NOMO-1 treated with dmso at 0.1 percent for 144 hours (cell line): ENCODE results near the gene COX10.
"Not testable (repeated sequence)": the region's sequence is repeated elsewhere in the genome, so short reads cannot be mapped to it uniquely, and the experiment has no call there.

Source experiments
- DNase-seq: peaks from one replicate; lab custom pipeline; 2025; ENCODE audit not compliant: unreplicated experiment; lab: John Stamatoyannopoulos, UW

COX10 gene

DNA sequence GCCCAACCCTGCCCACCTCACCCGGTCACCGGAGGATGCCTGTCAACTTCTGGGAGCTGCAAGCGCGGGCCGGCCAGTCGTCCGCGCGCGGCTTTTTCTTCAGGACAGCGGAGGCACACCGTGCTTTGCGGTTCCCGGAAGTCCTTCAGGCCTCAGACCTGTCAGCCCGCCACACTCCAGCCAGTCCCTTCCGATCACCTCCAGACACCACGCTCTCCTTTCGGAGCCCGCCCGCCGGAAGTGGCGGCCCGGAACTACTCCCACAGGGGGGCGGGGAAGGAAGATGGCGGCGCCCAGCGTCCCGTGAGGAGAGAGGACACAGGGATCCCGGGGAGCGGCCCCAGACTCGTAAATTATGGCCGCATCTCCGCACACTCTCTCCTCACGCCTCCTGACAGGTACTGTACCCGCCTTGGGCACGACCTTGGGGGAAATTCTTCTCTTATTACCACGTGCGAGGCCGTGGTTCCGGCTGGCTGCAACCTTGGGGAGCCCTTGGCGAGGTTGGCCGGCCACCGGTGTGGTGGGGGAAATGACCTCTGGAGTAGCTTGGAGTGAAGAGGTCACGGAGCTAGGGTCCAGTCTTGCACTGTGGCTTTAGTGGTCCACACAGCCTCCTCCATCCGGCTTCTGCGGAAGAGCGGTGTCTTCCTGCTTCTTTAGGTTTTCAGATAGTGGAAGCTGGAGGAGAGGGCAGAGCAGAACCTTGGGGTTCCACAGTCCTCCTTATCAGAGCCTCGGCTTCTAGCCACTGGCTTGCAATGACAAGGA is at the start of gene COX10:
COX10 (plus strand) TSS at position 254 of the 771 bp plus-strand sequence; CDS start at position 356, 102 bp downstream.
- DNase-seq, result peak; percentile 96

- DNase-seq, result not testable (repeated sequence)
Measured at GRCh38 chr17:14021651-14022294, 47.5 kb upstream of the COX10 start.

- not testable (repeated sequence) for DNase-seq
Measured at GRCh38 chr17:14029755-14030154, 39.5 kb upstream of the COX10 start.

DNA sequence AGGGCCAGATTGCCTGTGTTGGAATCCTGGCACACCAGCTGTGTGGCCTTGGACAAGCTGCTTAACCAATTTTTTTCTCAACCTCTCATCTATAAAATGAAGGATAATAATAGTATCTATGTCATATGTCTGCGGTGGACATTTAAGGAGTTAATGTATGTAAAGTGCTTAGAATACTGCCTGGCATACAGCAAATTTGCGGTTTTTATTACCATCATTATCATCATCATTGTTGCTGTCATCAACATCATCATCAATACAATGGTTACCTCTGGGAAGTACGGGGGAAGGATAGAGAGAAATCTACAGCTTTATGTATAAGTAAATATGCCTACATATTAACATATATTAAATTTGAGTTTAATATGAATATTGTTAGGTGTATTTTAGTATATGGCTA is 37.1 kb upstream of the COX10 start:
- no peak for DNase-seq

- DNase-seq, result no peak
Measured at GRCh38 chr17:14033166-14033565, 36.1 kb upstream of the COX10 start.

DNA sequence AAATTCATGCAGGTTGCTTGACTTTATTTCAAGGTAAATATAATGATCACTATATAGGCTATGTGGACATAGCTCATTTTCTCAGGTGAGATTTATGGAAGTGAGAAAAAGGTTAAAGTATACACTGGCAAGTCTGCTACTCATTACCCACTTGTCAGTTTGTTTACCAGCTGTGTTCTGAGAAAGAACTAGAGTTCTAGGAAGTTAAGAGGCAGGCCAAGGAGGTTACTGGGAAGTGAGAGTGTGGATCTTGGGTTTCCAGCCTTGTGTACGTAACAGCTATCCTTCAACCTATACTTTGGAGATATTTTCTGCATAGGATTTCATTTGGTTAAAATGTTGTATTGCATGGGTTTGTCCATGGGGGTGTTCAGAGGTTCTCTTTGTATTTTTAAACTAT is 31.9 kb upstream of the COX10 start:
- DNase-seq, result no peak

DNA sequence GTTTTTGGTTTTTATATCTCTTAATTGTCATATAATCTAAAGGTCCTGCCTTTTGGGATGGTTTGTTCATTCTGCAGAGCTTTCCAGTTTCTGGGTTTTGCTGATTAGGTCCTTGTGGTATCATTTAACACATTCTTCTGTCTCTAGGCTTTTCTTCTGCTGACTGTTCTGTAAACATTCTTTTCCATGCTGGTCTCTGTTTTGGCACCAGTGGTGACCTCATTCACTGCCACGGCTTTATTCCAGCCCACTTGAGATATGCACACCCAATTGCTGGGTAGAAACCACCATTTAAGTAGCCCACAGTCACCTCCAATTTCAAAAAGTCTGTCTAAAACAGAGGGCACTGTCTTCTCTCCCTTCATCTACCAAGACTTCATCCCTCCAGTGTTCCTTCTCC is 31.1 kb upstream of the COX10 start:
- DNase-seq, result no peak

DNA sequence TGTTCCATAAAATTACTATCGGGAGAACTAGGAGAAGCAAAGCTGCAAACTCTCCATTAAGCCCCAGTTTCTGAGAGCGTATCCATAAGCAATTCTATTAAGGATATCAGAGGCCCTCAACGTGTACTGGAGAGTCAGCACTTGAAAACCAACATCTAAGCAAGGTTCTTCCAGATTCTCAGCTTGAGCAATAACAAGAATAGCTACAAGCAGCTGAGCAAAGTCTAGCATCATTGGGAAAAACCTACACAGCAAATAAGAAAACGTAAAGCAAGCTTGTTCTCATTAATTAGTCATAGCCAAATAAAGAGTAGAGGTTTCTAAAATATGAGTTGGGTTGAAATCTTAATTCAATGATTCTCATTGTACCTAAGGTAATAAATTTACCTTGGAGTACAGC is 26.9 kb upstream of the COX10 start:
- DNase-seq, result no peak

GRCh38 chr17:14044702-14045101 is 24.6 kb upstream of the COX10 start:
- DNase-seq, result no peak

DNA sequence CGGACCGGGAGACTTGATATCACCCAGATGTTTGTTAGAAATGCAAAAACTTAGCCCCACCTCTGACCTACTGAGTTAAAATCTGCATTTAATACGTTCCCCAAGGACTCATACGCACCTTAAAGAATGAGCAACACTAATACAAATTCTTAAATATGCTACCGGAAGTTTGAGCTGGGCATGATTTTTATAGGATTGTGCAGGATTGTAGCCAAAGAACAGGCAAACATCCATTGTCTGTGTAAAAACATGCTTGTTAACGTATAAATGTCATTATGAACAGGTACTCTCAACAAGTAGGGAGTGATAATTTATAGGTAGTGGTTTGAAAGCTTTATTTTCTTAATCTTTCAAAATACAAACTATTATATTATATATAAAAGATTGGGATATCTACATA is 22.3 kb upstream of the COX10 start:
- DNase-seq, result no peak

- no peak for DNase-seq
Measured at GRCh38 chr17:14047591-14047990, 21.7 kb upstream of the COX10 start.

DNA sequence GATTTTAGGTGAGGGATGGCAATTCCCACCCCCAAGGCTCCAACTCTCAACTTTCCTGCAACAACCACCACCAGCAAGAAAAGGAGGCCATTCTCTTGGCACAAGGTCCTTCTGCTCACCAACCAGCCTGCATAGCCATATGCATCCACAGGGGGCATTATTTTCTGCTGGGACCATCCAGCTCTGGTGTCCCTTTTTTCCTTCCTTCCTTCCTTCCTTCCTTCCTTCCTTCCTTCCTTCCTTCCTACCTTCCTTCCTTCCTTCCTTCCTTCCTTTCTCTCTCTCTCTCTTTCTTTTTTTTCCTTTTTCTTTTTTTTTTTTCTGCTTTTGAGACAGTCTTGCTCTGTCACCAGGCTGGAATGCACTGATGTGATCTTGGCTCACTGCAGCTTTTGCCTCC is 21.1 kb upstream of the COX10 start:
- no peak for DNase-seq

DNA sequence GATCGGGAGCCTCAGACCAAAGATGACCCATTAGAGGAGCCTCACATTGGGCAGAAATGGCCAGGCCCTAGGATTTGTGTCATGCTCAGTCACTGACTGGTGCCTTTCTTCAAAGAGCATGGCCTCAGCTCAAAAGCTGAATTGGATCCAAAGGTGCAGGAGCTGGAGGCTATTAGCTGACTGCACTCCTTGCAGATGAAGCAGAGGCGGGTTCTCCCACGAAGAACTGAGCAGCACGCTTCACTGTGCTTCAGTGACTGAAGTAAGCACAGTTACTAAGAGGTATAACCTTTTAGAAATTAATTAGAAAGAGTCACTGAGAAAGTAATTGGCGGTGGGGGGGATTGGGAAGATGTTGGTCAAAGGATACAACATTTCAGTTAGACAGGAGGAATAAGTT is 18.7 kb upstream of the COX10 start:
- no peak for DNase-seq

DNA sequence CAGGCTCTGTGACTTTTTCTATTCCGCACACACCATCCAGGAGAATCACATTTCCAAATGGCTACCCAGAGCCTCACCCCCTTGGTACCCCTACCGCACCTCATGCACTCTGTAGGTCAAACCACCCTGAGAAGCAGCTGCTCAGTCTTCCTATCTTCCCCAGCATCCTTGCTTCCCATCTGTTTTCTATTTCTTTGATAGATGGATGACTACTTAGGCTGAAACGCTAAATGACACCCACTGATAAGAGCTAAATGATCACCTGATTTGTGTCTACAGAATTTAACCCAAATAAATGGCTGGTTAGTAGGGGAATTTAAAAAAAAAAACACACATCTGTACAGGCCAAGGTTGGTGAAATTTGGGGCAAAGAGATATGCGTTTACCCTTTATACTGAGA is 17.6 kb upstream of the COX10 start:
- DNase-seq, result no peak

DNA sequence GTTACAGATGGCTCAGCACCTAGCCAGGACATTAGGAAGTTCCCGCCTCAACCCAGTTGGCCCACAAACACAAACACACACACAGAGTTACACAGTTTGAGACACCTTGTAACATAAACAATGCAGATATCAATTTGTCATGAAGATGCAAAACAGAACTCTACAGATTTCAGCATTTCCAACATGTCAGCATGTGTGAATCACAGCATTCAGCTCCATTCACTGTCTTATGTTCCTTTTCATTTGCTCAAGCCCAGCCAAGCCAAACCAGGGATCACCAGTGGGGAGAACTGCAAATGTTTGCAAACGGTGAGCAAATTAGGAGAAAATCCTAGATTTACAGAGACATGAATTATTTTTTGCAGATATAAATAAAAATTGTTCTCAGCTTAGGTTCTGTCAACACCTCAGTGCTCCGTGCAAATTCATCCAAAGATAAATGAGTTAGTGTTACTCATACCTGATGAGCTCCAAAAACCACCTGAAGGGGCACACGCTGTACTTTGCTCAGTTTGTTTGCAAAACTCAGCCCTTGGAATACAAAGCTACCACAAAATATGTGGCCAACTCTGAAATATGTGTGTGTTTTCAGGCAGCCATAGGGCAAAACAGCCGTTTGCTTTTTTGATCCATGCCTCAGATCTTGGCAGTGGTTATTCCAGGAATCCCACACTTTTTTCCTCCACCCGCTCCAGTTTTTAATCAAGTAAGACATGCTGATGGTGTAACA is 16.3 kb upstream of the COX10 start:
- DNase-seq, result no peak

DNA sequence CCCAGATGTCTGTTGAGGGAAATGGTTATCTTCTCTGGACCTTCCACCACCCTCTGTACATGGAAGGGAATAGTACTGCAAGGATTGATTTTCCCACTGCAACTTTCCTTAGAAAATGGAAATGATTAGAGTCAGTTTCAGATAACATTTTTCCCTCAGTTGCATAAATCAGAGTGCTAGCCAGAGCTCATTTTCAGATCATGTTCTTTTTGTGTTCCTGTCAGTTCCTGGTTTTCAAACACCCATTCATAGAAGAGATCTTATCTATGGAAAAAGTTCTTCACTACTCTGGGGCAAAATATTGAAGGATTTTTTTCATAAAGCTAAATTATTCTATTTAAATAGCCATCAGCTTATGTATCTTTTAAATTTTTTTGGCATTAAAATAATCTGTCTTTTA is 11.7 kb upstream of the COX10 start:
- DNase-seq, result no peak

DNA sequence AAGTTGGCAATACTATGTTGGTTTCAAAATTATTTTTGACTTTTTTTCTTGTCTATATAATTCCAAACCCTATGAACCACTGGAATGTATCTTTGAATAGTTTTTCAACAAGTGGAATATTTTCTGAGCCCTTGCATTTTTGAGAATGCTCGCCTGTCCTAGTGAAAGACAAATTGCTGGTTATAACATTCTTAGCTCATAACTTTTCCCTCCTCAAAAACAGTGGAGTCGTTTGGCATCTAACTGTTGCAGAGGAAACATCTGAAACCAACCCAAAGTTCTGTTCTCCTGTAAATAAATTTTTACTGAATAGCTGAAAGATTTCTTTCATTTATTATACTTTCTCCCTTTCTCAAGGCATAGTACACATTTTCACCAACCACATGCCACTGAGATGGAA is 11.3 kb upstream of the COX10 start:
- no peak for DNase-seq

- no peak for DNase-seq
Measured at GRCh38 chr17:14060706-14061105, 8.6 kb upstream of the COX10 start.

- no peak for DNase-seq
Measured at GRCh38 chr17:14061666-14062560, 7.4 kb upstream of the COX10 start.

GRCh38 chr17:14067347-14067746 is 2.0 kb upstream of the COX10 start:
- DNase-seq, result no peak
